HG02938 (cell line): Measurements from ENCODE around the gene ODF4.
"Not testable (repeated sequence)": the region's sequence is repeated elsewhere in the genome, so short reads cannot be mapped to it uniquely, and the experiment has no call there.

Experiments used
- ATAC-seq: cut with Tn5 transposase; IDR thresholded peaks from one replicate; pipeline ENCODE4 v1.9.1; 2021; ENCODE audit warnings: mild to moderate bottlenecking, moderate library complexity; ENCODE audit not compliant: unreplicated experiment

ODF4 gene

DNA sequence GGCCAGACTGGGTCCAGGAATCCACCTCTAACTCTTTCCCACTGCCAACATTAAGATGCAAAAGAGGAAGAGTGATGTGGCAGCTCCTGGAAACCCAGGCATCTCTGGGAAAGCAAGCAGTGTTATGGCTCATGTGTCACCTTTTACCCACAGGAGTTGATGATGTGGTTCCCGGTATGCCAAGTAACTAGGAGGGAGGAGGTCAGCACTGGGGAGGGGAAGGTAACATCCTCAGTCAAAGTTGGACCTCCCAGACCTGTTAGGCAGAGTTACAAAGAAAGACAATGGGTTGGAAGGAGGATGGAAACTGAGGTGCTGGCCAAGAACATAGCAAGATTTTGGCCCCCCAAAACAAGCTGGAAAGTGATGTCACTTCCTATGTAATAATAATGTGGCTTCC lies 25.5 kb downstream of the ODF4 start:
- no peak for ATAC-seq

DNA sequence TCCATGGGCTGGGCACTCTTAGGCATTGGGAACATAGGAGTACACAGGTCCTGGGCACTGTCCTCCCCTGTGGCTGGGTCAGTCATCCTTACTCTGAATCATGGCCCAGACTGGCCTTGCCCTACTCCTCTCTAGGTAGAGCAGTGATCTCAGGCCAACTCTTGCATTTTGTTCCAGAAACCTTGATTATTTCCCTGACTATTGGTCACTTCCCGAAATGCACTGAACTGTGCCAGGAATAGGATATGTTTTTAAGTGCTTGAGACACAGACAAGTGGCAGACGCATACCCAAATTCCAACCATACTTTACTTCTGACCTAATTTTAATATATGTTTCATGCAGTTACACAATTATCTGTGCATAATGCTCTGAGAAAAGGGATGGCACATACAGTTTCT lies 26.6 kb downstream of the ODF4 start:
- no peak for ATAC-seq

DNA sequence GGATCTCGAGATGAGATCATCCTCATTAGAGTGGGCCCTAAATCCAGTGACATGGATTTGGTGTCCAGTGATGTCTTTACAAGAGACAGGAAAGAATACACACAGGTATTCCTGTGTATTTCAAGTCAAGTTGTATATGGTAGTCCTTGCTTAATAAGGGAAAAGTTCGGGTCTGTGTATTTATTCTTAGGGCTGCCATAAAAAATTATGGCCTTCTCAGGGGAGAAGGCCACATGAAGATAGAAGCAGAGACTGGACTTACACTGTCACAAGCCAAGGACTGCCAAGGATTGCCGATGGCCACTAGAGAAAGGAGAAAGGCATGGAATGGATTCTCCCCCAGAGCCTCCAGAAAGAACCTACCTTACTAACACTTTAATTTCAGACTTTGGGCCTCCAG lies 28.6 kb downstream of the ODF4 start:
- no peak for ATAC-seq

DNA sequence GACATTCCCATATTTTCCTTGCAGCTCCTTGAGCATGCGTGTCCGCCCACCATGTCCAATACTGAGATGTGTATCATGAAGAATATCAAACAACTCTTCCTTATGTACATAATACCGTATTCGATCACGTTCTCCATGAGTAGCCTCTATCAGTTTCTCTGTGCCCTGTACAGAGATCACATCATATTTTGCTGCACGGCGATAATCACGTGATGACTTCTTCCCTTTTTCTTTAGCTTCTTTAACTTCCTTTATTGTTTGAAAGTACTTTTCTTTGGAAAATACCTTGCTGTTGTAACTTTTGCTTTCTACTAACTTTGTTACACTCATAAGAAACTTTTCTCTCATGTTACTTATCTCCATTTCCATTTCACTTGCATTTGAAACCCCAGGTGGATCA lies 30.3 kb downstream of the ODF4 start:
- no peak for ATAC-seq

DNA sequence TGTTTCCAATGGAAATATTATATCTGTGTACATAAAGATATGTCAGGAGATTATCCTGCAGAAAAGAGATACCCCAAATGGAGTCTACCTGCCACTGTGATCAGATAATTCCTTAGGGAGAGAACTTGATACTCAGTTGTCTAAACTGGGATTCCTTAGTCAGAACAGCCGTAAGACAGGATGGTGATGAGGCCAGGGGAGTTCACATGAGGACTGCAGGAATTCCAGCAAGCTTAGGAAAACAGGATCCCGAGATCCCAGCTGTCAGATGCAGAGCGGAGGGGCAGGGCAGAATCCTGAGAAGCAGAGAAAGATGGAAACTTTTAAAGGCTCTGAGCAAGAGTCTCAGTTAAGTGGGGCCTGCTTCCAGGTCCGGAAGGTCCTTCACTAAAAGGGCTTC lies 32.1 kb downstream of the ODF4 start:
- ATAC-seq = no peak

DNA sequence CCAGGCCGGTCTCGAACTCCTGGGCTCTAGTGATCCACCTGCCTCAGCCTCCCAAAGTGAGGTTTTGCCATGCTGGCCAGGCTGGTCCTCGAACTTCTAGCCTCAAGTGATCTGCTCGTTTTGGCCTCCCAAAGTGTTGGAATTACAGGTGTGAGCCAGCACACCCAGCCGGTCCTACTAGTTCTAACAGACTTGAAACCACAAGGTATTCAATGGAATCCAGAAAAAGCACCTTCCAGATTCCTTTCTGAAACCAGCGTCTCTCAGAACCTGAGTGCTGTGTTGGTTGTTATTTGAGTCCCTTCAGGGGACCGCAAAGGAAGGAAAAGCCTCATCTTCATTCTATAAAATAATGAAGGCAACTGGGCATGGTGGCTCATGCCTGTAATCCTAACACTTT lies 32.8 kb downstream of the ODF4 start:
- ATAC-seq = no peak

DNA sequence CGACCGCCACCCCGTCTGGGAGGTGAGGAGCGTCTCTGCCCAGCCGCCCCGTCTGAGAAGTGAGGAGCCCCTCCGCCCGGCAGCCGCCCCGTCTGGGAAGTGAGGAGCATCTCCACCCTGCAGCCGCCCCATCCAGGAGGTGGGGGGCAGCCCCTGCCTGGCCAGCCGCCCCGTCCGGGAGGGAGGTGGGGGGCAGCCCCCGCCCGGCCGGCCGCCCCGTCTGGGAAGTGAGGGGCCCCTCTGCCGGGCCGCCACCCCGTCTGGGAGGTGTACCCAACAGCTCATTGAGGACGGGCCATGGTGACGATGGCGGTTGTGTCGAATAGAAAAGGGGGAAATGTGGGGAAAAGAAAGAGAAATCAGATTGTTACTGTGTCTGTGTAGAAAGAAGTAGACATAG lies 34.2 kb downstream of the ODF4 start:
- not testable (repeated sequence) for ATAC-seq

DNA sequence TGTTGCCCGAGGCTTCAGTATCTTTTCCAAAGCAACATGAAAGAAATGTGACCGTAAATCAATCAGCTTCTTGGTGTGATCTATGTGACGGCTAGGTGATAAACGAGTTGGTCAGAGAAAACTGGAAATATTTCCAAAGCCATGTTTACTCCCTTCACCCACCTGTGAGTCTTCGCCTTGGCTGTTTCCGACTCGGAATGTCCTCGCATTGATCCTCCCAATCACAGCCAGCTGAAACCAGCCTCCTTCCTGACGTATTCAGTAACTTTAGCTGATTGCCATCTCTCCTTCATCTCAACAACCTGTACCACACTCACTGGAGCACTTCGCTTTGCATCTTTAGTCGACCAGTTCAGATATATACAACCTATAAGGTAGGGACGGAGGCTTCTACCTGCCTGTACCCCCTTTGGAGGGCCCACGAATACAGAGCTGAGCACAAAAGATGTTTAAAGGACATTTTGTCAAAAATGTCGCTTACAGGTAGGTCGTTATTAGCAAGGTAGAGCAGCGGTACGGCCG lies 36.2 kb downstream of the ODF4 start:
- ATAC-seq = no peak

DNA sequence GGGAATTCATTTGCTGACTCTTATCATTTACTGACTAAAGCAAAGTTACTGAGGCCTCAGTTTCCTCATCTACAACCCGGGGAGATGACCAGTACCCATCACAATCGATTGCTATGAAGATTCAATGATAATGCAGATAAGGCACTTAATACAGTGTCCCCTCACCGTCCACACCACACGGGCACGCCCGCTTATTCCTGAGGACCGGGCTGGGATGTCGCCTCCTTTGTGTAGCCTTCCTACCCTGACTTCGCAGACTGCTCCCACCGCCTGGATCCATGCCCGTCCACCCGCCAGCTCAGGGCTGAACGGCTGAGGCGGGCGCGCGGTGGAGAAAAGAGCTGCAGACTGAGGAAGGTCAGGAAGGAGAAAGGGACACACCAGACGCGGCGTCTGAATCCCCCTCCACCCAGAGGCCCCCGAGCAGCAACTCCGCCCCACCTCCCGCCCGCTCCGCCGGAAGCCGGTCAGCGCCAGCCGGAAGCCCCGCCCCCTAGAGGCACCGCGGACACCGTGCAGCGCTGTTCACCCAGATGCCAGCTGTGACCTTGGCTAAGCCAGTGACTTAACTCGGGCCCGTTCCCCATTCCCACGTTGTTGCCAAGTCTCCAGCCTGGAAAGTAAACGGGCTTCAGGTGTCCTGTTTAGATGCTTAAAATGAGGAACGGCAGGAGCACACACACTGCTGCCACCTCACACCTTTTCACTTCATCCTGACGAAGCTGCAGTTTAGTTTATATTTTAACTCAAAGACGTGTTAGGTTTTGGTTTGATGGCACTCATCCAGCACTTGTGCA lies 36.8 kb downstream of the ODF4 start, which contains the start of gene KRABD2:
TSS of gene KRABD2 (minus strand) at position 434 of the 797 bp plus-strand sequence.
- ATAC-seq = peak; percentile 85

DNA sequence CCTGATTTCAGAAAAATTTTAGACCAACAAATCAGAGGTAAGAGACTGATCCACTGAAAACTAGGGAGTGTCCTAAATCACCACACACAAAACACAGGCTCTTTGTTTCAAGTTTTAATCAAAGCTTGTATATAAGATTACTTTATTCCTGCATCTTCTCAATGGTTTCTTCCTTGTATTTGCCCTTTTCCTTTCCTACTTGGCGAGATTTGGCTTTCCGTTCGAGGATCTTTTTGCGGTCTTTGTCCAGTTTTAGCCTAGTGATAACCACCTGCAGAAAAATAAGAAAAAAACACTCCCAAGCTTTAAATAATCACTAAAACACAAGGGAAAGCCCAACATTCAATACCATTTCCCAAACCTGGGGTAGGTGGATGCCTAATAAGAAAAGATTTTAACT lies 37.8 kb downstream of the ODF4 start:
- no peak for ATAC-seq

DNA sequence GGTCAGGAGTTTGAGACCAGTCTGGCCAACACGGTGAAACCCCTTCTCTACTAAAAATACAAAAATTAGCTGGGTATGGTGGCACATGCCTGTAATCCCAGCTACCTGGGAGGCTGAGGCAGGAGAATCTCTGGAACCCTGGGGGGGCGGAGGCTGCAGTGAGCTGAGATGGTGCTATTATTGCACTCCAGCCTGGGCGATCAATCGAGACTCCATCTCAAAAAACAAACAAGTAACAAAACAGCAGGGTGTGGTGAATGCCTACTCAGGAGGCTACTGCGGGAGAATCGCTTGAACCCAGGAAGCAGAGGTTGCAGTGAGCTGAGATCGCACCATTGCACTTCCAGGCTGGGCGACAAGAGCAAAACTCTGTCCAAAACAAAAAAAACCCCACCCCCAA lies 38.5 kb downstream of the ODF4 start:
- not testable (repeated sequence) for ATAC-seq

DNA sequence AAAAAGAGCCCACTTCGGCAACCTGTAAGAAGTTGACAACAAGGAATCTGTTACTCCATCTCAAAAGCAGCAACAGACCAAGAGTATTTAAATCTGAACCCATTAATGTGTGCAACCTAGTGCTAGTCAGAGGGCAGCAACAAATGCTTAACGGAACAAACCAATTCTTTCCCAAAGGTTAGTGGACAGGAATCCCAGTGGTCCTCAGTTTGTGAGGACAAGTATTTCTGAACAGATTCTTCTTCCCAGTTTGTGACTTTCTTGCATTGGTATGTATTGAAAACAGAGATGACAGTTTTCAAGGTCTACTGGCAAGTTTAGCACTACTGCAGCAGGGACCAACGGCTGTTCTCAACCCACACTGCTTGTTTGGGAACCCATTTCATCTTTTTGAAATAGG lies 40.4 kb downstream of the ODF4 start:
- ATAC-seq = no peak

DNA sequence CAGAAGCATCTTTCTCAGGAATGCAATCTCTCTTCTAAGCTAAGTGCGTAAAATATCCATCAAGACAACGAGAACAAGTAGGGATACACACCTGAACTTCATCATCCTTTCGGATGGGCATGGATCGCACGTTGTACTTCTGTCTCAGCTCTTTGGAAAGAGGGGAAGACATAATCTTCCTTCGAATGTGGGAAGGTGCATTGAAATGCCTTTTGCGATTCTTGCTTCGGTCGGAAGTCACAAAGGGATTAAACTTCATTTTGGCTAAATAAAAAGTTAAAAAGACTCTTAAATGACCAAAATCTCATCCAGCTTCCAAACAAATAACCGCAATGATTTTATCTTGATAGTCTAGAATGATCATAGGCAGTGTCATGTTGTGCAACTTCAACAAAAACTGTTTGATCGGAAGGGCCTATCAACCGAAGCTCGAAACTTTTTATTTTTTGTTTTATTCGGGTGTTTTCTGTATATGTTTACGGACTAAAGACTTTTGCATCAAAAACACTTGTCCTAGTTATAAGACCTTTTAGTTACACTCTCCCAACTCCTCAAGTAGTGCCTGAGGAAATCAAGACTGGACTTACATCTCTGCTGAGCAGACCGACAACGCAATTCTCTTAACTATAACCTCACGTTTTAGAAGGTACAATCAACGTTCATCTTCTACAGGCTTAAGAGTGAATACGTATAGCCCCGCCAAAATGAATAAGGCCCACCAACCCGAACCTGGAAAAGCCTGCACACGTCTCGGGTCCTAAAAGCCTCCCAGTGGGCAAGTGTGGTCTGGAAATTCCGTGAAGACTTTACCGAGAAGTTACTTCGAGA lies 42.6 kb downstream of the ODF4 start:
- ATAC-seq = no peak

DNA sequence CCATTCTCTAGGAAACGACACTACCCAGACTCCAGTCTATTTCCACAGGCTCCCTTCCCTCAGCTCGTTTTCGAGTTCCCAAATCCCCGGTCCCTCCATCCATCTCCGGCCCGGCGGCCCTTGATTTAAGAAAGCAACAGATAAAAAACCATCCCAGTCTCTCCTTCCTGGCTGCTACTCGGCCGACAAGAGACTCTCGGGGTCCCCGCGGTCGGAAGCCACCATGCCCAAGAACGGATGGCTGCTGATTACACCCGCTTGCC lies 43.2 kb downstream of the ODF4 start:
- no peak for ATAC-seq

DNA sequence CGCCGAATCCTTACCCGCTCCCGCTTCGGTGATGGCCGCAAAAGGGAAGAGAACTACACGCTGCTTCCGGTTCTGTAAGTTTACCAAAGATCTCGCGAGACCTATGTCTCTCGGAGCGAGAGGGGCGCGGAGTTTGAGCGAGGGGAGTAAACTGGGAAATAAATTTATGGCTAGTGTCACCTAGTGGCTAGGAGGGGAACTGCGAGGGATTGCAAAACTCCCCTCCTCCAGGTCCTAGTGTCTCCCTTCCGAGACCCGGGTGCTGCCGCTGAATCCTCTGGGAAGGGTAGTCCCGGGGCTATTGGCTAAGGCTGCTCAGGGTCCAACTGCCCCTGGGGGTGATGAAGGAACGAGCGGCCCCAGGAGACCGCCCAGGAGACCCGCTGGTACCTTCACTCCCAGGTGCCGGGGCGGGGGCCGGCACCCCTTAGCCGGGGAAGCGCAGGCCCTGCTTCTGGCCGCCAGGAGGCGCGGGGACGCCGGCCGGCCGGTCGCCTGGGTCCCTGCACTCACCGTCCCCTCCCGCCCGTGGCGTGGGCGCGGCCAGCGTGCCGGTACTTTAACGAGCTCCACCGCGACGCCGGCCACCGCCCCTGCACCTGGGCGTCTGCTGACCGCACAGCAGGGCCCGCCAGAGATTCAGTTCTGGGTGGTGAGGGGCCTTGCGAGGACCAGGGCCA lies 43.6 kb downstream of the ODF4 start, which contains the start of gene RPL26:
TSS of gene RPL26 (minus strand) at position 51 of the 680 bp plus-strand sequence. CDS start 883 bp downstream, outside the sequence.
- ATAC-seq = peak; percentile 78

DNA sequence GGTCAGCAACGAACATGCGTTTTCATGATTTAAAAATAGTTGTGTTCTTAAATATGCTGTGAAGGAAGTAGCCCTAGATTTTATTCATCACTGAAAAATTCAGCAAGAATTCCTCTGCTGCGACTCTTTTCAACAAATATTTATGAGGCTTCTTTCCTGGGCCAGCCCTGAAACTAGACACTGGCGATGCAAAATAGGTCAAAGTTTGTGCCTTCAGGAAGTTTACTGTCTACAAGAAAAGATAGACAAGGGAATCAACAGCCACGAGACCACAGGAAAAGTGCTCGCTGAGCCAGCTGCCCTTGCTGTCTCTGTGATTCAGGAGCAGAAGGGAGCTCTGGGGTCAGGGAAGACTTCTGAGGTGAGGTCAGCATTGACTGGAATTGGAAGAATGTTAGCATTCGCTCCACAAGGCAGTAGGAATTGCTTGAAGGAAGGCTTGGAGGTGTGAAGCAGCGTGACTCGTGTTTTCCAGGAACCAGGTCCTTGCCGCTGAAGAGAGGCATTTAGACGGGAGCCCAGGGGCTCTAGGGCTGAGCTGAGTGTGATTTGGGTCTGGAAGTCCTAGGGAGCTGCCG lies 45.2 kb downstream of the ODF4 start:
- no peak for ATAC-seq

DNA sequence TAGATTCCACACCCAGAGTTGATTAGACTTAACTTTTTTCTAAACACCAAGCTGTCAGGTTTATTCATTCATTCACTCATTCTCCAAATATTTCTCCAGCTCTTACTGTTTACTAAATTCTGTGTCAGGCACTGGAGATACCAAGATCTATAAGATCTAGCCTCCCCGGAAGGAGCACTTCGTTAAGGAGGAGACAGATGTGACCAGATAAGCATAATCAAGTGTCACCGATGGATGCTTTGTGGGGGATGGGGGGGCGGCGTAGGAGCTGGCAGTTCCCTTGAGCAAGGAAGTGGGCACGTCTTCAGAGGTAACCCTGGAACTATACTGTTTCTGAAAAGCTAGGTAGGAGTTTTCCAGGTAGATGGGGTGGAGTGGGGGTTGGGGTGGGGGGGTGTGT lies 47.2 kb downstream of the ODF4 start:
- ATAC-seq = no peak

DNA sequence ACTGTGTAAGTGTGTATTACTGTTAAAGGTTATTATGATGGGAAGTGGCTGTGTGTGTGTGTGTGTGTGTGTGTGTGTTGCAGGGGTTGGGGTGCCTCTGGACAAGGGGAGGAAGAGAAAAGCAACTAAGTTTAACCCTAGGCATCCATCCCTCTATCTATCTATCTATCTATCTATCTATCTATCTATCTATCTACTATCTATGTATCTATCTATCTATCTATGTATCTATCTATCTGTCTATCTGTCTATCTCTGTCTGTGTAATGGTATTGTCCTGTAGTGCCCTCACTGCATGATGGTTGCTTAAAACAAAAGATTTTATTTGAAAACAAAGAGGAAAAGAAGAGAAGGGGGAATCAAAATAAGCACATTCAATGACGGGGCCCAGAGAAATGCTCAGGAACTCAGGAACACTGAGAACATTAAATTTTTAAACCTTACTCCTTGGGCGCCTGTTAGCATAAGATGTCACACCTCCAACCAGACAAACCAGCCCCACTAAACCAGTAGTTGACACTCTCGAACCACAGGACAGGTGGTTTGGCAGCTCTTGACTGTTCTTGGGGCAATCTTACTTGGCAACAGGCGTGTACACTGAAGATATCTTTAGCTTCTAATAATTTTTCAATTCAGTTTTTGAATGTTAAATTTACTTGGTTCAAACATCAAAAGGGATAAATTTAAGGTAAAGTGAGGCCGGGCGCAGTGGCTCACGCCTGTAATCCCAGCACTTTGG lies 48.4 kb downstream of the ODF4 start:
- ATAC-seq = no peak

DNA sequence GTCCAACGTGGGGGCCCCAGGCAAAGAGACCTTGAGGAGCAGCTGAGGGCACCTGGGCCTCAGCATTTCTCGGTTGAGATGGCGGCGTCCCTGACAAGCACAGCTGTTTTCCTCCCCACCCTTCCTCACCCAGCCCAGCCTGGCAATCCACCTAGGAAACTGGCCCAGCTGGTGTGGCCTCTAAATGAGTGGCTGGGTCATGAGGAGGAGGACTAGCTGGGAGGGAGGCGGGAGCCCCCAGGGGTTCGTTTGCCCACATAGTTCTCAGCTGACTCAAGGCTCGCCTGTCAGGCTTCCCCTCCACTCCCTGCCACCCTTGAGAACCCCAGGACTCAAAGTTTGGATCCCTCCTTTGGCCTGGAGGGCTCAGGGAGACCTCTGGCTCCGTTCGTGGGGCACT lies 52.1 kb downstream of the ODF4 start:
- ATAC-seq = no peak

DNA sequence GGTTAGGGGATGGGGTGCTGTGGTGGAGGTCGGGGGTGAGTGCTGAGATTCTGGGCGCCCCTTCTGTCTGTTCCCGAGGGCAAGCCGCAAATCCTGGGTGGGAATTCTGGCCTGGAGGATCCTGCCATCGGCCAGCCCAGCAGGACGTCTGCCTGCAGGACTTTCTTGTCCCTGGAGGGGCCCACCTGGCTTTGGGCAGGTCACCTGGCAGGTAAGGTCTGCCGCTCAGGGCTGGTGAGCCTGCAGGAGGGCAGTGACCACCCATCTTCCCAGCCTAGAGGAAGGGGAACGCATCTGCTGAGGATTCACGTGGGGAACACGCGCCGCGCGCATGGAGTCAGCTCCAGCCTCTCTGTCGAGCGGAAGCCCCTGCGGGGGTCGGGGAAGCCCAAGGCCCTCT lies 52.6 kb downstream of the ODF4 start:
- ATAC-seq = no peak
